Esophagus muscularis mucosa (tissue), 4 donors: ENCODE measurements around the gene RSRP1. TPM values are rescaled to one million over a fixed set of nuclear protein-coding genes. Genes with fewer than 3 reads are reported as not detected.
"Not testable (repeated sequence)": the region's sequence is repeated elsewhere in the genome, so short reads cannot be mapped to it uniquely, and the experiment has no call there.

ENCODE experiments used
- DNase-seq: peaks from one replicate; pipeline ENCODE4 v3.0.0-alpha.2; 2017; ENCODE audit errors: extremely low spot score
- H3K27ac ChIP-seq, 4 donors: fragments of 200-600 bp; sonication (generic); replicated peaks in 1 of 4; 1 replicate in 3 of 4; 2 replicates in 1 of 4; pipeline ENCODE4 v1.5.1; 2016 to 2019; ENCODE audit warnings: mild to moderate bottlenecking in 1 of 4
- H3K27me3 ChIP-seq, 4 donors: fragments of 200-600 bp; sonication (generic); one replicate each; pipeline versions ENCODE4 v1.5.1 to v1.6.0; 2016 to 2019
- H3K36me3 ChIP-seq, 4 donors: fragments of 200-600 bp; sonication (generic); one replicate each; pipeline ENCODE4 v1.5.1; 2016 to 2019
- H3K4me1 ChIP-seq, 4 donors: fragments of 200-600 bp; sonication (generic); one replicate each; pipeline ENCODE4 v1.5.1; 2016 to 2019
- H3K4me3 ChIP-seq, 4 donors: fragments of 200-600 bp; sonication (generic); 1 replicate in 2 of 4; 2 replicates in 2 of 4; pipeline ENCODE4 v1.5.1; 2016 to 2019; ENCODE audit warnings: mild to moderate bottlenecking in 4 of 4, moderate library complexity in 1 of 4
- H3K9me3 ChIP-seq, 4 donors: fragments of 200-600 bp; sonication (generic); 1 replicate in 3 of 4; 2 replicates in 1 of 4; pipeline ENCODE4 v1.5.1; 2016 to 2019
- CTCF ChIP-seq, 3 experiments: fragments of 200-600 bp in 2 of 3; fragments of 450-650 bp in 1 of 3; sonication (generic) in 2 of 3; IDR thresholded peaks; one replicate each; pipeline ENCODE4 v1.5.1; 2017 to 2019; ENCODE audit warnings: antibody characterized with exemption in 3 of 3, mild to moderate bottlenecking in 2 of 3, moderate library complexity in 1 of 3
- EP300 ChIP-seq: sonication (generic); formaldehyde crosslinking; IDR thresholded peaks from one replicate; pipeline ENCODE4 v1.6.1; 2017; ENCODE audit warnings: antibody characterized with exemption
- POLR2A ChIP-seq: fragments of 450-650 bp; IDR thresholded peaks from one replicate; pipeline ENCODE4 v1.6.1; 2017; ENCODE audit warnings: antibody characterized with exemption, moderate library complexity, mild to moderate bottlenecking, low read depth
- POLR2AphosphoS5 ChIP-seq, 2 donors: sonication (generic); formaldehyde crosslinking; IDR thresholded peaks; one replicate each; pipeline ENCODE4 v1.6.1; 2017; ENCODE audit warnings: antibody characterized with exemption in 2 of 2
- WGBS: methylation state at CpG from one replicate; pipeline ENCODE4 v1.1.5; 2018; 5-methylcytosine and 5-hydroxymethylcytosine counted together
- intact Hi-C: fragments of 100-400 bp; cut with DNase I; formaldehyde crosslinking; loops from one replicate; pipeline ENCODE4 v1.15.1; 2023
- total RNA-seq, 4 donors: library from RNA; depleted of rRNA; stranded (reverse); fragments of >200 nt; gene quantifications; one replicate each; pipeline versions ENCODE4 v1.1.0 to v1.2.1, GENCODE V29; 2016

RSRP1 gene
- total RNA-seq, 4 donors from 2014 or later = 33.7 to 75.2 (median 52.5) TPM

DNA sequence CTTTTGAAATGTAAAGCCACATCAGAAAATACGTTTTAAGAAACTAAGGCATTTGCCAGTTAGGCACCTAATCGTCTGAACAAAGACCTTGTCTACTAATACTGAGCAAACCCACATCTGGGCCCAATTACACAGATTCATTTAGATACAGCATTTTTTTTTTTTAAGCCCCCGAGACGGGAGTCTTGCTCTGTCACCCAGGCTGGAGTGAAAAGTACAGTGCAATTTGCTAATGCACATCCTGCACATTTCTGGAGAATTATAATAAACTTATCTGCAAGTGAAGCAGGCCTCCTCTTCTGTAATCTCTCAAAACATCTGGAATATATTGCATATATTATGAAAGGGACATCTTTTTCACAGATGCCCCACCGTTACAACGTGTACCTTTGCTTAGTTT, 3.3 kb downstream of the RSRP1 start:
- Histone ChIP-seq H3K4me1 (peaks cover 48 to 72% (median 61%) of the 10 kb centered on the region in 4 donors), H3K27me3 (peaks cover 0 to 3% (median 0%) of the 10 kb centered on the region in 4 donors), H3K4me3 (no peak overlapping the region), H3K36me3 (peaks cover 30 to 47% (median 41%) of the 10 kb centered on the region in 4 donors), H3K27ac (no peak overlapping the region), H3K9me3 (no peaks in the 10 kb centered on the region)
- no peak for DNase-seq
- TF ChIP-seq POLR2A (no peak), CTCF (IDR thresholded peaks at IDR 0.05) (no peak), POLR2AphosphoS5 (IDR thresholded peaks at IDR 0.05) (no peak), EP300 (no peak)
- intact Hi-C loops = loop anchor here (10.0 kb wide), 1 partner anchor 561 kb away; the partner anchor contains the start of gene SELENON
- WGBS = 55% methylated on average over 6 of the region's 6 CpGs

DNA sequence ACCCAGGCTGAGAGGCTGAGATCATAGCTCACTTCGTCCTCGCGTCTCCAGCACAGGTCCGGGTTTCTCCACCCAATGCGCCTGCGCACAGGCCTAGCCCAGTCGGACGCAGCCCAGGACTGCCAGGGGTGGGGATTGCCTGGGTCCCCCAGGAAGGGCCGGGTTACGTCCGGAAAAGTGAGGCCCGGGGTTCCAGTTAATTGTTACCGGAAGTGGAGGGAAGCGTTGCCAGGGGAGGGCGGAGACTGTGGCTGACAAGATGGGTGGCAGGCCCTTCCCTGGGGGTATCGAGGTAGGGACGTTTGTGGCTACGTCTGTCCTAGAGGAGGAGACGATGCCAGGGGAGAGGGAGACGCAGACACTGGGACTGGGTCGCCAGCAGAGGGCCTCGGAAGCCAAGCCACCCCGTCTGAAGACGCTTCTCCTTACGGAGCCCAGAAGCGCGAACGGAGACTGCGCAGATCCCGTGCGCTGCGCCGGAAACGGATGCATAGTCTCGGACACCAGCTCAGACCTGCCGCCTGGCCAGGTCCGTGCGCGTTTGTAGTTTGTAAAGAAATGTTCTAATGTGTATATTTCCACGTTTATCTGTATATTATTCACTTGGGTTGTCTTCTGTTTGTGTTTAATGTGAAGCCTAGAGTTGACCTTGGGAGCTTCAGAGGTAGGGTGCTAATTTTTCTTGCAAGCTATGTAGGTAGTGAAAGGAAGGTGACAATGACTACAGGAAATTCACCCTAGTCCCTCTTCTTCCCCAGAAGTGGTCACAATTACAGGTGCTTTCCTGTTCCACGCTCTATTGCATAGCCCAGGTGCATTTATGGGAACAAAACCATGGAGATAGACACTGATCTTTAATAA, 7.3 kb downstream of the RSRP1 start:
- Histone ChIP-seq H3K27ac (peak overlapping the region; percentile 89 to 93 (median 89)), H3K27me3 (no peaks in the 10 kb centered on the region), H3K36me3 (peaks cover 28 to 52% (median 36%) of the 10 kb centered on the region in 4 donors), H3K9me3 (no peaks in the 10 kb centered on the region), H3K4me3 (peak overlapping the region; percentile 53 to 62 (median 59)), H3K4me1 (peaks cover 36 to 65% (median 50%) of the 10 kb centered on the region in 4 donors)
- peak; percentile 97 for DNase-seq
- intact Hi-C loops = loop anchor here (10.0 kb wide), 1 partner anchor 565 kb away; the partner anchor contains the start of gene SELENON
- WGBS = 2% methylated on average over 32 of the region's 41 CpGs
- no peak for TF ChIP-seq EP300
- no peak for TF ChIP-seq POLR2A
- peak; percentile 57 to 67 (median 58) for TF ChIP-seq CTCF (IDR thresholded peaks at IDR 0.05)
- peak; percentile 73 to 80 for TF ChIP-seq POLR2AphosphoS5 (IDR thresholded peaks at IDR 0.05)

- Histone ChIP-seq H3K4me1 (peaks cover 42 to 67% (median 52%) of the 10 kb centered on the region in 4 donors), H3K27ac (peak overlapping the region in 1 of 4 donors; percentile 93)
- intact Hi-C loops = no loop called here
These were observed 9.2 kb downstream of the RSRP1 start for GRCh38 chr1:25238046-25238445.

DNA sequence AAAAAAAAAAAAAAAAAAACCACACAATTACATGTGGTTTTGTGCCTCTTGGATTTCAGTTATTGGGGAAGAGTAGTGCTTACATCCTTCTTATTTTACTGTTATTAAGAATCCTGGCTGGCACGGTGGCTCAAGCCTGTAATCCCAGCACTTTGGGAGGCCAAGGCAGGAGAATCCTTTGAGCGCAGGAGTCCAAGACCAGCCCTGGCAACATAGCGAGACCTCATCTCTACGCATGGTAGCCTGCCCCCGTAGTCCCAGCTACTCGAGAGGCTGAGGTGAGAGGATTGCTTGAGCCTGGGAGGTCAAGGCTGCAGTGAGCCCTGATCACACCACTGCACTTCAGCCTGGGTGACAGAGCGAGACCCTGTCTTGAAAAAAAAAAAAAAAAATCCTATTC, 11.0 kb downstream of the RSRP1 start:
- H3K4me3 ChIP-seq, intact Hi-C loops, H3K27me3 ChIP-seq, DNase-seq, H3K27ac ChIP-seq, H3K9me3 ChIP-seq: not testable (repeated sequence)
- WGBS = 93% methylated on average over 6 of the region's 7 CpGs
- peaks cover 43 to 60% (median 53%) of the 10 kb centered on the region in 4 donors for H3K4me1 ChIP-seq
- H3K36me3 ChIP-seq = peaks cover 0 to 21% (median under 1%) of the 10 kb centered on the region in 4 donors

More at GRCh38 chr1:25238046-25238445, 9.2 kb downstream of the RSRP1 start:
- no peak for DNase-seq
- TF ChIP-seq EP300 (no peak), POLR2A (no peak), CTCF (IDR thresholded peaks at IDR 0.05) (no peak), POLR2AphosphoS5 (IDR thresholded peaks at IDR 0.05) (no peak)
- 89% methylated on average over 11 of the region's 11 CpGs for WGBS
- H3K9me3 ChIP-seq = no peaks in the 10 kb centered on the region
- no peaks in the 10 kb centered on the region for H3K27me3 ChIP-seq
- no peak overlapping the region for H3K4me3 ChIP-seq
- H3K36me3 ChIP-seq = peaks cover 9 to 37% (median 18%) of the 10 kb centered on the region in 4 donors

DNA sequence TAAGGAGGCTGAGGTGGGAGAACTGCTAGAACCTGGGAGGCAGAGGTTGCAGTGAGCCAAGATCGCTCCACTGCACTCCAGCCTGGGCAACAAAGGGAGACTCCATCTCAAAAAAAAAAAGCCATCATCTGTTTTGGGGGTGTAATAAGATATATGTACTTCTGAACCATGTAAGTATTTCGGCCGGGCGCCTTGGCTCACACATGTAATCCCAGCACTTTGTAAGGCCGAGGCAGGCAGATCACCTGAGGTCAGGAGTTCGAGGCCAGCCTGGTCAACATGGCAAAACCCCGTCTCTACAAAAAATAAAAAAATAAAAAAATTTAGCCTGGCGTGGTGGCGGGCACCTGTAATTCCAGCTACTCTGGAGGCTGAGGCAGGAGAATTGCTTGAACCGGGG, 11.8 kb downstream of the RSRP1 start:
- Histone ChIP-seq H3K36me3 (peaks cover 0 to 25% (median 7%) of the 10 kb centered on the region in 4 donors), H3K4me1 (peaks cover 38 to 60% (median 53%) of the 10 kb centered on the region in 4 donors)
- H3K27ac ChIP-seq, H3K9me3 ChIP-seq, H3K27me3 ChIP-seq, intact Hi-C loops, H3K4me3 ChIP-seq, DNase-seq: not testable (repeated sequence)
- WGBS = 96% methylated on average over 10 of the region's 10 CpGs
